ENCODE results near the gene CRISPLD2.
A peak's percentile ranks its signal among the peaks of the same experiment; 100 is the strongest.

The CRISPLD2 gene

GRCh38 chr16:84803146-84803545, 16.6 kb upstream of the CRISPLD2 start:
- no peak for DNase-seq

- DNase-seq: no peak
Observed at GRCh38 chr16:84804326-84804725, 15.5 kb upstream of the CRISPLD2 start.

- DNase-seq: peak; percentile 17
Observed at GRCh38 chr16:84806256-84806889, 13.4 kb upstream of the CRISPLD2 start.

DNA sequence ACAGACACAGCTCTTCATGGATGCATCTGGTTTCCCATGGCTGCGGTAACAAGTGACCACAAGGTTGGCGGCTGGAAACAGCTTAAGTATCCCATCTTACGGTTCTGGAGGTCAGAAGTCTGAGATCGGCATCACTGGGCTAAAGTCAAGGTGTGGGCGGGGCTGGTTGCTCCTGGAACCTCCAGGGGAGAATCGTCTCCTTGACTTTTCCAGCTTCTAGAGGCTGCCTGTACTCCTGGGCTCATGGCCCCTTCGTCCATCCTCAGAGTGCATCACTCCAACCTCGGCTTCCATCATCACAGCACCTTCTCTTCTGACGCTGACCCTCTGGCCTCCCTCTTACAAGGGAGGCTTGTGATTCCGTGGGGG, 12.9 kb upstream of the CRISPLD2 start:
- DNase-seq: no peak

- DNase-seq: no peak
Observed at GRCh38 chr16:84807776-84808175, 12.0 kb upstream of the CRISPLD2 start.

- DNase-seq: no peak
Observed at GRCh38 chr16:84808826-84809225, 11.0 kb upstream of the CRISPLD2 start.

DNA sequence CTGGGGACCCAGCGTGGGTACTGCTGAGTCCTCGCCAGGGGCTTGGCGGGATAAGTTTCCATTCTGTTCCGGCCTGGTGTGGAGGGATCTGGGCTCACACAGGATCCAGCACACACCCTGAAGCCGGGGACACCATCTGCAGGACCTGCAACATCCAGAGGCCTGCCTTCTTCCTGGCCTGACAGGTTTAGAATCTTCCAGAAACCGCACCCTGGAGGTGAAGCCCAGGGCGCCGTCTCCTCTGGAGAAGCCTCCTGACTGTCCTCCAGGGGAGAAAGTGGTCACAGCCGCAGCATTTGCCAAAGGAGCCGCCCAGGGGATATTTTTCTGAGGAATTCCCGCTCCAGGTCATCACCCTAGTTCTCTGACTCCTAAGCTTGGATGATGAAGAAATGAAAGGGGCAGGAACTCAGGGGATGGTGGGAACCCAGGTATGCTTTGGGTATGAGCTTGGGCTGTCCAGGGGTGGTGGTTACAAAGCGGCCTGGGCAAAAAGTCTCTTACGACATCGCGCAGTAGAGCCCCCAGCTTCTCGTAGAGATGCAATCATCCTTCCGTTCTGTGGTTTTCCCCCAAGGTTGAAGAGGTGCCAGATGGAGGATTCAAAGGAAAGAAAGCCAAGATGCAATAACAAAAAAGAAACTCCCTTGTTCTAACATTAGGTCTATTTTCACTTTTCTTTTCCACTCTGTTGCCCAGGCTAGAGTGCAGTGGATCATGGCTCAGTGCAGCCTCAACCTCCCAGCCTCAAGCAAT, 9.1 kb upstream of the CRISPLD2 start:
- peak; percentile 32 for DNase-seq

DNA sequence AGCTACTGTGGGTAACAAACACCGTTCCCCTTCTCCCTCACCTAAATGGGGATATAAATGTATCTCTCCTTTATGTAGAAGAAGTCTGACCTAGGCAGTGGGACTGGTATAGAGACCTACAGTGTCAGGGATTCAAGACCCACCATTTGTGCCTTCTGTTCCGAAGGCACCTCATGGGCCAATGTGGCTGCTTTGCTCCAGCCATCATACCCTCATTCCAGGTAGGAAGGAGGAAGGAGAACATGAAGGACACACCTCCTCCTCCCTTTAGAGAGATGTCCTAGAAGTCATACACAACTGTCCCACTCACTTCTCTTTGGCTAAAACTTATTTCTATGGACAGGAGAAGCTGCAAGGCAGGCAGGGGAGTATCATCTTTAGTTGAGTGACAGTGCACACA, 8.3 kb upstream of the CRISPLD2 start:
- no peak for DNase-seq

- DNase-seq: no peak
Observed at GRCh38 chr16:84813141-84813934, 6.4 kb upstream of the CRISPLD2 start.

GRCh38 chr16:84815462-84815861, 4.3 kb upstream of the CRISPLD2 start:
- no peak for DNase-seq

- no peak for DNase-seq
Observed at GRCh38 chr16:84816023-84816422, 3.8 kb upstream of the CRISPLD2 start.

DNA sequence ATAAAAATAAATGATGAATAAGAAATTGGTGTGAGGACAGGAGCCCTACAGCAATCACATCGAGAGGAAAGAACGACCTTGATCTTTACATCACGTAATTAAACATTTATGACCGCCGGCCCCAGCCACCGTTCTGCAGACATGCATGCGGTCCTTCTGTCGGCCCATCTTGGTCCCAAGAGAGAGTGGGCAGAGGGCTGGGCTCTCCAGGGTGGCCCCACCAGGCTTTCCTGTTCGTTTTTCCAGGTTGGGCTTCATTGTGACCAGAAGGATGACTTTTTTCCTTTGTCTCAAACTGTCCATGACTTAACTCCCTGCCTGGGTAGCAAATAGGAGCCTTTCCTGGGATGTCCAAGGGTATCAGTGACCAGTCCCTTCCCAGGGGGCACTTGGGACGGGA, 3.3 kb upstream of the CRISPLD2 start:
- DNase-seq: no peak

DNA sequence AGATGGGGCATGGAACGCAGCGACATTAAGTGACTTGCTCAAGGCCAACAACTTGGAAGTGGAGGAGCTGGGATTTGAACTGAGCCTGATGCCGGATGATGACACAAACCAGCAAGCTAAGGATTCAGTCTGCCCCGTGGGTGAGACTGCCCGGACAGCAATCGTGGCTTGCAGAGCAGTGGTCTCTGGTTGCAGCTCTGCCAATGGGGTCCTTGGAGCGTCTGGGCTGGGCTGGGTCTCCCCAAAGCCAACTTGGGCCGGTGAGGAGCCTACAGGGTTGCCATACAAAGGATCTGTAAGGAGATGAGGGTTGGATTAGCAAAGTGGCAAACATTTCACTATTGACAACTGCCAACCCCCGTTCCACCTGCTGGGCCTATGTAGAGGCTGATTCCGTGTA, 2.6 kb upstream of the CRISPLD2 start:
- no peak for DNase-seq

DNA sequence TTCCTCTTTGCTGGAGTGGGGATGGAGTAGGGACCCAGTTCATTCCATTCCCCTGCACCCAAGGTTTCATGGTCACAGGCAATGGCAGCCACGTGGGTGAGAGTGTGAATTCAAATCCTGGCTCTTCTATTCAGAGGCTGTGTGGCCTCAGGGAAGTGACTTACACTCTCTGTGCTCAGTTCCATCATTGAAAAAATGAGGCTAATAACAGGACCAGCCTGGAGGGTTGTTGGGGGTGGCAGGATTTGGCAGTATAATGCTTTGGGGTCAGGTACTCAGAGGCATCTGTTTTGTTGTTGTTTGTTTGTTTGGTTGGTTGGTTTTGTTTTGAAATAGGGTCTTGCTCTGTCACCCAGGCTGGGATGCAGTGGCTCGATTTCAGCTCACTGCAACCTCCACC, 2.2 kb upstream of the CRISPLD2 start:
- no peak for DNase-seq

- DNase-seq: no peak
Observed at GRCh38 chr16:84818133-84818532, 1.7 kb upstream of the CRISPLD2 start.

- DNase-seq: no peak
Observed at GRCh38 chr16:84818989-84819643, 669 bp upstream of the CRISPLD2 start.

DNA sequence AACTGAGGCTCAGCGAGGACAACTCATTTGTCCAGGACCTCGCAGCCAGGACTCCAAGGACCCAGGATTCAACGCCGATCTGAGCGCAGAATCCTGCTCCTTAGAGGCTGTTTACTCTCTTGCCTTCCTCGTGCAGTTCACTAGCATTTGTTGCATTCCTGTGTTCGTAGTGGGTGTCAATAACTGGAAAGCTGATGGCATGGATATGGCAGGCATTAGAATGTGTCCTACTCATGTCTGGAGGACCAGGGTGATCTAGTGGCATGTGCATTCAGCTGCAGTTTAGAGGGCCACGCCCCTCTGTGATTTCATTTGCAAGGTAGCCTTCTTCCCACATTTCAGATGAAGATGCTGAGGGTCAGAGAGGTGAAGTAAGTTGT, 510 bp downstream of the CRISPLD2 start:
- DNase-seq: no peak

- DNase-seq: no peak
Observed at GRCh38 chr16:84820771-84821170, 986 bp downstream of the CRISPLD2 start.

DNA sequence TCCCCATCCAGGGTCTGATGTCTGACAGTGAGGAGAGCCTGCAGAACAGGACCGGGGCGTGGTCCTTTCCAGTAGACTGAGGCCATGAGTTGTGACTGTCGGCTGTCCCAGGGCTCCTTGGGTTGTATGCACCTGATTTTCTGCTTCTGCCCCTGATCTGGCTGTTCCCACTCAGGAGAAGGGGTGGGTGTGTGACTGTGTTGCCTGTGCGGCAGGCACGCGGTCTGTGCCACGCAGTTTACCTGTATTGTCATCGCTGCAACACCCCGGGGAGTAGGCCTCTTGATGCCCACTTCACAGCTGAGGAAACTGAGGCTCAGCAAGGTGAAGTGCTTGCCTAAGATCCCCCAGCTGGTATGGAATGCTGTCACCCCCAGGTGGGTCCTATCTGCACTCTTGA, 1.4 kb downstream of the CRISPLD2 start:
- DNase-seq: no peak

GRCh38 chr16:84821728-84822689, 2.2 kb downstream of the CRISPLD2 start:
- no peak for DNase-seq

- no peak for DNase-seq
Observed at GRCh38 chr16:84822990-84823389, 3.2 kb downstream of the CRISPLD2 start.

GRCh38 chr16:84823484-84823883, 3.7 kb downstream of the CRISPLD2 start:
- no peak for DNase-seq

Measured in CD4-positive, alpha-beta T cell treated with Interleukin-17A for 1 hour (primary cell).